Rectal smooth muscle tissue (tissue), 1 donor: ENCODE measurements around the gene SIRT2.
"Not testable (repeated sequence)": the region's sequence is repeated elsewhere in the genome, so short reads cannot be mapped to it uniquely, and the experiment has no call there.

Source experiments
- H3K27ac ChIP-seq: one replicate; pipeline ENCODE4 v1.7.0; 2013; ENCODE audit warnings: low read depth, low read length, inconsistent platforms
- H3K27me3 ChIP-seq: one replicate; pipeline ENCODE4 v1.7.0; 2013; ENCODE audit warnings: low read length; ENCODE audit not compliant: control insufficient read depth, insufficient read depth
- H3K36me3 ChIP-seq: one replicate; pipeline ENCODE4 v1.7.0; 2013; ENCODE audit warnings: low read length; ENCODE audit not compliant: control insufficient read depth, insufficient read depth
- H3K4me1 ChIP-seq: one replicate; pipeline ENCODE4 v1.7.0; 2013; ENCODE audit warnings: low read length; ENCODE audit not compliant: control insufficient read depth, insufficient read depth
- H3K4me3 ChIP-seq: one replicate; pipeline ENCODE4 v1.7.0; 2013; ENCODE audit warnings: low read length
- H3K9ac ChIP-seq: one replicate; pipeline ENCODE4 v1.7.0; 2013; ENCODE audit warnings: low read length

Gene SIRT2

GRCh38 chr19:38880882-38881609 is 18.4 kb downstream of the SIRT2 start:
- Histone ChIP-seq H3K4me1 (peaks cover under 1% of the 10 kb centered on the region), H3K4me3 (no peak overlapping the region), H3K36me3 (peaks cover 5% of the 10 kb centered on the region), H3K27me3 (no peaks in the 10 kb centered on the region), H3K27ac (no peak overlapping the region), H3K9ac (no peak overlapping the region)

GRCh38 chr19:38880076-38880881 is 19.1 kb downstream of the SIRT2 start:
- no peak overlapping the region for H3K4me3 ChIP-seq
- no peak overlapping the region for H3K27ac ChIP-seq
- H3K36me3 ChIP-seq, result peaks cover 5% of the 10 kb centered on the region
- no peak overlapping the region for H3K9ac ChIP-seq
- H3K4me1 ChIP-seq, result no peaks in the 10 kb centered on the region
- H3K27me3 ChIP-seq, result no peaks in the 10 kb centered on the region

- Histone ChIP-seq H3K36me3 (peaks cover 5% of the 10 kb centered on the region), H3K27ac (no peak overlapping the region), H3K4me1 (no peaks in the 10 kb centered on the region), H3K4me3 (no peak overlapping the region), H3K9ac (no peak overlapping the region), H3K27me3 (no peaks in the 10 kb centered on the region)
Observed at GRCh38 chr19:38879400-38879751, 20.0 kb downstream of the SIRT2 start.

DNA sequence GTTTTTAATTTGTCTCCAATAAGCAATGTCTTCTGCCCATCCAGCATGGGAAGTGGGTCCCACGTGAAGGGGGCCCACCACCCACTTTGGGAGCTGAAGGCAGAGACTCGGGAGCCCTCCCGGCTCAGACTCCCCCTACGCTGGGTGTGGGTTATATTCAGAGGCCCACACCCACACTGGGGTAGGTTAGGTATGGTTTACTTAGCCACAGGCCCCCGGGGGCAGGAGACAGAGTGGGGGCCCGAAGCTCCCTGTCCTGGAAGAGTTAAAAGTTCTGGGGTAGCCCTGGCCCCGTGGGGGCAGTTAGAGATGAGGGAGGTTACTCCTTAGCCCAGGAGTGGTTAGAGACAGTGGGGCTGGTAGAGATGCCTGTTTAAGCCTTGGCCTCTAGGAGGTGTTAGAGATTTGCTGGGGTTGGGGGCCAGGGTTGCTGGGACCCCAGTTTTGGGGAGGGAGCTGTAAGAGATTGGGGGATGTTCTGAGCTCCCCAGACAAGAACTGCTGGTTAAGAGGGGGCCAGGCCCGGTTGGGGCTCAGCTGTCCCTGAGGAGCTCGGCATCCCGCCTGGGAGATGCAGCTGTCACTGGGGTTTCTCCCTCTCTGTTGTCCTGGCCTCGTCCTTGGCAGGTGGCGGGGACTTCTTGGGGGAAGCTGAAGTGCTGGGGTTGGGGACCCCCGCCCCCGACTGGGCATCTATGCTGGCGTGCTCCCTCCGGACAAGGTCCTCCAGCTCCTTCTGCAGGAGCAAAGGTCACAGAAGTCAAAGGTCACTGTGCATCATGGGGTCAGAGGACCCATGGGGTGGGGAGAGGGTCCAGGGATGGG is 20.6 kb downstream of the SIRT2 start:
- no peak overlapping the region for H3K4me3 ChIP-seq
- H3K27ac ChIP-seq, result no peak overlapping the region
- no peaks in the 10 kb centered on the region for H3K4me1 ChIP-seq
- H3K9ac ChIP-seq, result no peak overlapping the region
- peaks cover 5% of the 10 kb centered on the region for H3K36me3 ChIP-seq
- no peaks in the 10 kb centered on the region for H3K27me3 ChIP-seq

- Histone ChIP-seq H3K36me3 (peaks cover 5% of the 10 kb centered on the region), H3K4me1 (no peaks in the 10 kb centered on the region), H3K9ac (no peak within 1 kb of the TSS), H3K27me3 (no peaks in the 10 kb centered on the region), H3K4me3 (peak within 1 kb of the TSS; percentile 20), H3K27ac (no peak within 1 kb of the TSS)
Observed at GRCh38 chr19:38877781-38878574, 21.4 kb downstream of the SIRT2 start, which contains the start of gene RINL. Gene RINL (minus strand): TSS chr19:38878275. CDS start chr19:38876742, 1,533 bp downstream.

- Histone ChIP-seq H3K27me3 (no peaks in the 10 kb centered on the region), H3K27ac (no peak overlapping the region), H3K9ac (no peak overlapping the region), H3K36me3 (no peaks in the 10 kb centered on the region), H3K4me3 (no peak overlapping the region), H3K4me1 (no peaks in the 10 kb centered on the region)
Observed at GRCh38 chr19:38875656-38876395, 23.6 kb downstream of the SIRT2 start.

DNA sequence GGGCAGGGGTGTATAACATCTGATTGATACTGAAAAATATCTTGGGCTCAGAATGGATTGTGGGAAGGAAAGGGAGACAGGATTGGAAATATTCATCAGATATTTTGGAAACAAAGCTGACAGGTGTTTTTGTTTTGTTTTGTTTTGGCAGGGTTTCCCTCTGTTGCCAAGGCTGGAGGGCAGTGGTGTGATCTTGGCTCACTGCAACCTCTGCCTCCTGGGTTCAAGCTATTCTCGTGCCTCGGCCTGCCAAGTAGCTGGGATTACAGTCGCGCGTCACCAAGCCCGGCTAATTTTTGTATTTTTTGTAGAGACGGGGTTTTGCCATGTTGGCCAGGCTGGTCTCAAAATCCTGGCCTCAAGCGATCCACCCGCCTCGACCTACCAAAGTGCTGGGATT is 26.0 kb downstream of the SIRT2 start:
- not testable (repeated sequence) for H3K27me3 ChIP-seq, H3K4me1 ChIP-seq, H3K36me3 ChIP-seq, H3K9ac ChIP-seq, H3K27ac ChIP-seq, H3K4me3 ChIP-seq

GRCh38 chr19:38870612-38871011 is 28.8 kb downstream of the SIRT2 start:
- no peak overlapping the region for H3K9ac ChIP-seq
- no peak overlapping the region for H3K27ac ChIP-seq
- peaks cover 7% of the 10 kb centered on the region for H3K4me1 ChIP-seq
- H3K36me3 ChIP-seq, result no peaks in the 10 kb centered on the region
- no peaks in the 10 kb centered on the region for H3K27me3 ChIP-seq
- no peak overlapping the region for H3K4me3 ChIP-seq

DNA sequence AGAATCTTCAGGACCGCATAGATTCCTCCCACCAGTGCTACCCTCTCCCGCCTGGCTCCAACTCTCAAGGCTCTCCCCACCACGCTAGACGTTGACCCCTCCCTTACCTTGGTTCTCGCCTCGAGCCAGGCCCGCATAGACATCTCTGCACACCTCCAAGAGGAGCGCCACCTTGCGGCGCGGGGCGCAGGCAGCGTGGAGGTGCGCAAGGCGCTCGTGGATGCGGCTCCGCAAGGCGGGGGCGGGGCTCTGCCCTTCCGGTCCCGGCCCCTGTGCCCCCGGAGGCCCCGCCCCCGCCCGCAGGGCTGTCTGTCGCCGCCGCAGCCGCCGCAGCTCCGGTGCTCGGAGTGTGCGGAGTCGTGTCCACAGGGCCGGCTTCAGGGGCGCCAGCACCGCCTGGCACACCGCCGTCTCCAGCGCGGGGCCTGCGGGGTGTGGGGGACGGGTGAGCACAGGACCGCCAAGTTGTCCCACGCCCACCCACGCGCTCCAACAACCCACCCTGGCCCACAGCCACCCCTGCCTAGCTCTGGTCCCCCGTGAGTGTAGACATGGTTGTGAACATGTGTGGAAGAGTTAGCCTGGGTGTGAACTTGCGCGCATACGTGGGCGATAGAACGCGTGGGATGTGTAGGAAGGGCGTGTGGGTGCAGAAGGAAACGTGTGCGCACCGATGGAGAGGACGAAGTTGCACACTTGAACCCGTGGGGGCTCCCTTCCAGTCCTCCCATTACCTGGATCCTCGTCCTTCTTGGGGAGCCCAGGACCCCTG is 29.4 kb downstream of the SIRT2 start:
- H3K9ac ChIP-seq, result no peak overlapping the region
- no peaks in the 10 kb centered on the region for H3K36me3 ChIP-seq
- H3K27ac ChIP-seq, result no peak overlapping the region
- peak overlapping the region; percentile 60 for H3K4me3 ChIP-seq
- no peaks in the 10 kb centered on the region for H3K27me3 ChIP-seq
- peaks cover 7% of the 10 kb centered on the region for H3K4me1 ChIP-seq

DNA sequence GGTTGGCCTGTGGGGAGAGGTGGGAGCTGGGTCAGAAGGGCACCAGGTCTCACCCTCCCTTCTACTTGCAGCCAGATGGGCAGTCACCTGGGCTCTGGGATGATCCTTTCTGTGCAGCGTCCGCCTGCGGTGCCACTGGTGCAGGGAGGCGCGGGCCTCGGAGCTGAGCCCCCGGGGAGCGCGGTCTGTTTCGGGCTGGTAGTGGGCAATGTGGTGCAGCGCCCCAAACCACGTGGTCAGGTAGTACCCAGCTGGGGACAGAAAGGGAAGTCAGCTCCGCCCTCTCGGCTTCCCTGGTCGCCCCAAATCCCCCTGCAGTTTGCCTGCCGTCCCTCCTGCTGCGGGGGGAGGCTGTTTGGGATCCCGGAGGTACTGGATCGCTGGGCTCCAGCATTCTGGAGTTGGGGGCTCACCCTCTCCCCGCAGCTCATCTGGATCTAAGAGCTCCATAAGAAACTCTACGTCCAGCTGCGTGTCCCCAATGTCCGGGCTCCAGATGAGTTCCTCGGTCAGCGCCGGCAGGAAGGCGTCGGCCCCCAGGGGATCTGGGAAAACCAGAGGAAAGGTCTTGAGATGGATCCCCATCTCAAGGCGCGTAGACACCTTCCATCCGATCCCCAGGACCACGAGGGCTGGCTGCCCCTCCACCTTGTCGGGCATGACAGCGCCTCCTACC is 30.1 kb downstream of the SIRT2 start:
- no peaks in the 10 kb centered on the region for H3K27me3 ChIP-seq
- peak overlapping the region; percentile 60 for H3K4me3 ChIP-seq
- peaks cover 7% of the 10 kb centered on the region for H3K4me1 ChIP-seq
- peak overlapping the region; percentile 10 for H3K9ac ChIP-seq
- H3K36me3 ChIP-seq, result no peaks in the 10 kb centered on the region
- no peak overlapping the region for H3K27ac ChIP-seq
